ENCODE measurements around the gene KRTAP5-3. TPM values are rescaled to one million over a fixed set of nuclear protein-coding genes. Genes with fewer than 3 reads are reported as not detected.
"Not testable (repeated sequence)": the region's sequence is repeated elsewhere in the genome, so short reads cannot be mapped to it uniquely, and the experiment has no call there.

KRTAP5-3 gene
- total RNA-seq, 1 experiment from 2014 or later: not detected

DNA sequence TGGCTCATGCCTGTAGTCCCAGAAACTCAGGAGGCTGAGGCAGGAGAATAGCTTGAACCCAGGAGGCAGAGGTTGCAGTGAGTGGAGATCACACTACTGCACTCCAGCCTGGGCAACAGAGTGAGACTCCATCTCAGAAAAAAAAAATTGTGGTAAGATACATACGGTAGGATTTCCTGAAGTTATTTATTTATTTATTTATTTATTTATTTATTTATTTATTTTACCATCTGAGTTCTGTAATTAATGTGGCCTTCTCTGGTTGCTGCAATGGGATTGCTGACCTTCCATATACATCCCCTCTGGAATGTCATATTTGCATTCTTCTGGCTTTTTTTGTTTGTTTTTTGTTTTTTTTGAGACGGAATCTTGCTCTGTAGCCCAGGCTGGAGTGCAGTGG lies 25.4 kb downstream of the KRTAP5-3 start:
- H3K4me1 Mint-ChIP-seq; H2AK5ac ChIP-seq (ENCODE audit: insufficient read length, low read length); H3K14ac ChIP-seq (ENCODE audit: insufficient read depth, low read length); H3K56ac ChIP-seq (ENCODE audit: insufficient read length, low read depth, low read length); H3K27me3 ChIP-seq (ENCODE audit: insufficient read depth, low read length); H2AFZ ChIP-seq (ENCODE audit: low read length); H3K27ac Mint-ChIP-seq; H3K79me1 ChIP-seq (ENCODE audit: insufficient read depth, low read depth, low read length, poor library complexity, severe bottlenecking); H3K23ac ChIP-seq (ENCODE audit: insufficient read length, low read depth, low read length); H3K9ac ChIP-seq (ENCODE audit: extremely low read depth, insufficient read length, low read length); DNase-seq; H3K36me3 Mint-ChIP-seq (ENCODE audit: insufficient read depth in 1 of 3, low read depth in 3 of 3); H3K9me3 Mint-ChIP-seq; H2BK20ac ChIP-seq (ENCODE audit: low read depth, low read length, poor library complexity, severe bottlenecking); H3K9me3 ChIP-seq (ENCODE audit: control insufficient read depth, low read depth, low read length); H3K27ac ChIP-seq (ENCODE audit: insufficient read length, low read depth, low read length); H4K8ac ChIP-seq (replicated peaks; ENCODE audit: insufficient read length, low read depth, low read length); H4K5ac ChIP-seq (ENCODE audit: insufficient read length, low read depth, low read length); H3K4me2 ChIP-seq (ENCODE audit: insufficient read depth, insufficient read length, low read length); H3T11ph ChIP-seq (ENCODE audit: low read length); H2BK120ac ChIP-seq (ENCODE audit: low read depth, low read length, poor library complexity, severe bottlenecking); H3K79me2 ChIP-seq (ENCODE audit: insufficient read depth, low read length); H3K4me3 Mint-ChIP-seq; H4K20me1 ChIP-seq (ENCODE audit: control insufficient read depth, insufficient read depth, insufficient read length); H3K18ac ChIP-seq (ENCODE audit: insufficient read length, low read depth, low read length); H3K4me1 ChIP-seq (ENCODE audit: insufficient read depth, low read length); H2BK5ac ChIP-seq (ENCODE audit: insufficient read length, low read length); H3K4ac ChIP-seq (ENCODE audit: low read depth, low read length); H2BK15ac ChIP-seq (ENCODE audit: low read depth, low read length); H2BK12ac ChIP-seq (ENCODE audit: insufficient read length, low read depth, low read length); H3K23me2 ChIP-seq (ENCODE audit: insufficient read length, low read depth, low read length, poor library complexity, severe bottlenecking); H4K91ac ChIP-seq (ENCODE audit: insufficient read length, low read depth, low read length): not testable (repeated sequence)
- WGBS (ENCODE audit: extremely low coverage, insufficient read length, low lambda C conversion rate): no CpG with 5 or more reads among the region's 2 CpGs
- peaks cover 49% of the 10 kb centered on the region for H3K27me3 Mint-ChIP-seq (ENCODE audit: low read depth)
